NCI-H2196 (cell line): ENCODE data around the gene CASP8.

ENCODE experiments used
- DNase-seq: peaks from one replicate; lab custom pipeline; 2025; ENCODE audit not compliant: unreplicated experiment; lab: John Stamatoyannopoulos, UW

Gene CASP8

GRCh38 chr2:201329409-201329808 lies 69.1 kb downstream of the CASP8 start:
- no peak for DNase-seq
